Tibial nerve (tissue), 3 donors: ENCODE results near the gene SCIN.

Source experiments
- CTCF ChIP-seq, 5 experiments: fragments of 200-600 bp in 3 of 5; fragments of 450-650 bp in 2 of 5; sonication (generic) in 3 of 5; IDR thresholded peaks; one replicate each; pipeline ENCODE4 v1.5.1; 2016 to 2019; ENCODE audit warnings: antibody characterized with exemption in 5 of 5, mild to moderate bottlenecking in 3 of 5, moderate library complexity in 2 of 5
- POLR2A ChIP-seq, 2 donors: fragments of 450-650 bp; IDR thresholded peaks; one replicate each; pipeline ENCODE4 v1.6.1; 2017; ENCODE audit warnings: antibody characterized with exemption in 2 of 2, mild to moderate bottlenecking in 2 of 2, moderate library complexity in 2 of 2

- no peak for TF ChIP-seq CTCF (IDR thresholded peaks at IDR 0.05)
- no peak for TF ChIP-seq POLR2A (IDR thresholded peaks at IDR 0.05)
These were observed 3.5 kb upstream of the SCIN start for GRCh38 chr7:12567015-12567414.
